H9 (cell line): ENCODE results near the gene FLVCR2. TPM values are rescaled to one million over a fixed set of nuclear protein-coding genes. Genes with fewer than 3 reads are reported as not detected.

Experiments used
- DNase-seq: peaks from one replicate; pipeline ENCODE4 v3.0.0-alpha.2; 2017
- H2AFZ ChIP-seq: one replicate; pipeline ENCODE4 v1.6.1; 2013; ENCODE audit warnings: mild to moderate bottlenecking, low read length, control low read depth, moderate library complexity
- H2AK5ac ChIP-seq: 2 replicates; pipeline ENCODE4 v1.6.1; 2013; ENCODE audit warnings: low read length, control low read depth, mixed read lengths; ENCODE audit not compliant: insufficient read length
- H2BK120ac ChIP-seq: one replicate; pipeline ENCODE4 v1.6.1; 2013; ENCODE audit warnings: low read depth, mild to moderate bottlenecking, low read length, control low read depth, inconsistent platforms; ENCODE audit not compliant: poor library complexity, severe bottlenecking
- H2BK12ac ChIP-seq: 2 replicates; pipeline ENCODE4 v1.6.1; 2013; ENCODE audit warnings: low read length, control low read depth, mixed read lengths, low read depth; ENCODE audit not compliant: insufficient read length
- H2BK15ac ChIP-seq: 2 replicates; pipeline ENCODE4 v1.6.1; 2013; ENCODE audit warnings: low read depth, low read length, control low read depth
- H2BK20ac ChIP-seq: one replicate; pipeline ENCODE4 v1.6.1; 2013; ENCODE audit warnings: low read depth, mild to moderate bottlenecking, low read length, control low read depth, inconsistent platforms; ENCODE audit not compliant: poor library complexity, severe bottlenecking
- H2BK5ac ChIP-seq: 2 replicates; pipeline ENCODE4 v1.6.1; 2013; ENCODE audit warnings: low read length, control low read depth, mixed read lengths; ENCODE audit not compliant: insufficient read length
- H3K14ac ChIP-seq: 2 replicates; pipeline ENCODE4 v1.6.1; 2013; ENCODE audit warnings: low read length, control low read depth; ENCODE audit not compliant: insufficient read depth
- H3K18ac ChIP-seq: 2 replicates; pipeline ENCODE4 v1.6.1; 2013; ENCODE audit warnings: low read depth, mild to moderate bottlenecking, mixed read lengths, low read length, control low read depth; ENCODE audit not compliant: insufficient read length
- H3K23ac ChIP-seq: 2 replicates; pipeline ENCODE4 v1.6.1; 2013; ENCODE audit warnings: low read length, control low read depth, mixed read lengths, low read depth; ENCODE audit not compliant: insufficient read length
- H3K23me2 ChIP-seq: 2 replicates; pipeline ENCODE4 v1.6.1; 2013; ENCODE audit warnings: low read depth, mild to moderate bottlenecking, mixed read lengths, low read length, control low read depth; ENCODE audit not compliant: insufficient read length, poor library complexity, severe bottlenecking
- H3K27ac ChIP-seq: 2 replicates; pipeline ENCODE4 v1.5.1; 2013; ENCODE audit warnings: low read length, control low read depth, mixed read lengths, low read depth; ENCODE audit not compliant: insufficient read length
- H3K27me3 ChIP-seq: 2 replicates; pipeline ENCODE4 v1.6.1; 2013; ENCODE audit warnings: low read length, control low read depth, inconsistent platforms; ENCODE audit not compliant: insufficient read depth
- H3K4ac ChIP-seq: 2 replicates; pipeline ENCODE4 v1.6.1; 2013; ENCODE audit warnings: low read depth, mild to moderate bottlenecking, control low read depth, inconsistent platforms, low read length, moderate library complexity
- H3K4me1 ChIP-seq: 2 replicates; pipeline ENCODE4 v1.6.1; 2013; ENCODE audit warnings: low read length, control low read depth, inconsistent platforms; ENCODE audit not compliant: insufficient read depth
- H3K4me2 ChIP-seq: 2 replicates; pipeline ENCODE4 v1.6.1; 2013; ENCODE audit warnings: low read length, control low read depth, mixed read lengths; ENCODE audit not compliant: insufficient read length, insufficient read depth
- H3K56ac ChIP-seq: 2 replicates; pipeline ENCODE4 v1.6.1; 2013; ENCODE audit warnings: low read depth, mild to moderate bottlenecking, mixed read lengths, low read length, control low read depth; ENCODE audit not compliant: insufficient read length
- H3K79me1 ChIP-seq: 2 replicates; pipeline ENCODE4 v1.6.1; 2013; ENCODE audit warnings: low read depth, mild to moderate bottlenecking, moderate library complexity, low read length, control low read depth, inconsistent platforms; ENCODE audit not compliant: insufficient read depth, poor library complexity, severe bottlenecking
- H3K79me2 ChIP-seq: 2 replicates; pipeline ENCODE4 v1.6.1; 2013; ENCODE audit warnings: low read length, control low read depth, inconsistent platforms; ENCODE audit not compliant: insufficient read depth
- H3K9ac ChIP-seq: 2 replicates; pipeline ENCODE4 v1.6.1; 2013; ENCODE audit warnings: low read length, control low read depth, mixed read lengths; ENCODE audit not compliant: insufficient read length; ENCODE audit errors: extremely low read depth
- H3K9me3 ChIP-seq: one replicate; pipeline ENCODE4 v1.6.1; 2013; ENCODE audit warnings: low read depth, low read length, inconsistent platforms; ENCODE audit not compliant: control insufficient read depth
- H3T11ph ChIP-seq: one replicate; pipeline ENCODE4 v1.6.1; 2013; ENCODE audit warnings: mild to moderate bottlenecking, low read length, control low read depth, inconsistent platforms
- H4K20me1 ChIP-seq: one replicate; pipeline ENCODE4 v1.6.1; 2013; ENCODE audit not compliant: control insufficient read depth, insufficient read length, insufficient read depth
- H4K5ac ChIP-seq: 2 replicates; pipeline ENCODE4 v1.6.1; 2013; ENCODE audit warnings: low read depth, mild to moderate bottlenecking, mixed read lengths, low read length, control low read depth; ENCODE audit not compliant: insufficient read length
- H4K8ac ChIP-seq: replicated peaks from 2 replicates; pipeline ENCODE4 v1.6.1; 2013; ENCODE audit warnings: low read length, control low read depth, mixed read lengths, low read depth; ENCODE audit not compliant: insufficient read length
- H4K91ac ChIP-seq: 2 replicates; pipeline ENCODE4 v1.6.1; 2013; ENCODE audit warnings: low read depth, mild to moderate bottlenecking, moderate library complexity, mixed read lengths, low read length, control low read depth; ENCODE audit not compliant: insufficient read length
- H3K27ac Mint-ChIP-seq, 3 experiments: 2 replicates in 2 of 3; 3 replicates in 1 of 3; pipeline ENCODE4 v1.8.0; 2020 to 2021; ENCODE audit warnings: mixed read lengths in 3 of 3, mild to moderate bottlenecking in 1 of 3, moderate library complexity in 1 of 3
- H3K27me3 Mint-ChIP-seq: 2 replicates; pipeline ENCODE4 v1.8.0; 2021; ENCODE audit warnings: low read depth, mild to moderate bottlenecking, moderate library complexity, mixed read lengths
- H3K36me3 Mint-ChIP-seq, 3 experiments: 2 replicates in 2 of 3; 3 replicates in 1 of 3; pipeline ENCODE4 v1.8.0; 2020 to 2021; ENCODE audit warnings: low read depth in 3 of 3, mixed read lengths in 3 of 3; ENCODE audit not compliant: insufficient read depth in 1 of 3
- H3K4me1 Mint-ChIP-seq, 2 experiments: 2 replicates each; pipeline ENCODE4 v1.8.0; 2020; ENCODE audit warnings: mixed read lengths in 2 of 2
- H3K4me3 Mint-ChIP-seq, 2 experiments: 2 replicates in 1 of 2; 3 replicates in 1 of 2; pipeline ENCODE4 v1.8.0; 2020 to 2021; ENCODE audit warnings: mild to moderate bottlenecking in 2 of 2, mixed read lengths in 2 of 2, moderate library complexity in 1 of 2
- H3K9me3 Mint-ChIP-seq, 2 experiments: 2 replicates in 1 of 2; 3 replicates in 1 of 2; pipeline ENCODE4 v1.8.0; 2020; ENCODE audit warnings: mild to moderate bottlenecking in 2 of 2, mixed read lengths in 2 of 2, moderate library complexity in 1 of 2
- CTCF ChIP-seq: fragments of 200-600 bp; sonication (generic); conservative IDR thresholded peaks from 3 replicates; pipeline ENCODE4 v1.8.0; 2021; ENCODE audit warnings: antibody characterized with exemption, mild to moderate bottlenecking
- WGBS: extraction: QIAGEN DNeasy Blood & Tissue Kit; methylation state at CpG from one replicate; pipeline ENCODE4 v1.1.7; 2013; ENCODE audit warnings: missing lambda C conversion rate, low lambda C conversion rate, mixed read lengths; ENCODE audit not compliant: insufficient read length; ENCODE audit errors: extremely low coverage; 5-methylcytosine and 5-hydroxymethylcytosine counted together
- total RNA-seq: library from RNA; stranded (reverse); gene quantifications from 2 replicates; pipeline ENCODE4 v1.2.1, GENCODE V29; 2021

FLVCR2 gene
- total RNA-seq, 1 experiment from 2014 or later: 7.1 TPM

GRCh38 chr14:75568791-75569190 lies 9.6 kb upstream of the FLVCR2 start:
- H3K23ac ChIP-seq: no peak overlapping the region
- TF ChIP-seq CTCF: no peak
- H3K23me2 ChIP-seq: no peaks in the 10 kb centered on the region
- H2AK5ac ChIP-seq: no peak overlapping the region
- no peak overlapping the region for H3K9ac ChIP-seq
- no peak overlapping the region for H3K4me2 ChIP-seq
- no peaks in the 10 kb centered on the region for H3K9me3 ChIP-seq
- H3K27ac ChIP-seq: no peak overlapping the region
- H3K4me1 ChIP-seq: no peaks in the 10 kb centered on the region; the same call in 1 of the 2 replicates
- peaks cover 9 to 13% of the 10 kb centered on the region in 2 experiments for H3K4me1 Mint-ChIP-seq
- no peaks in the 10 kb centered on the region for H3K27me3 ChIP-seq
- no peak overlapping the region for H3K4me3 Mint-ChIP-seq
- no peak for DNase-seq
- no peak overlapping the region for H2BK20ac ChIP-seq
- H3K9me3 Mint-ChIP-seq: no peaks in the 10 kb centered on the region
- H2BK5ac ChIP-seq: no peak overlapping the region
- no peak overlapping the region for H3K27ac Mint-ChIP-seq
- no peak overlapping the region for H4K8ac ChIP-seq
- no CpG with 5 or more reads among the region's 6 CpGs for WGBS
- H3K79me2 ChIP-seq: no peaks in the 10 kb centered on the region
- H3K4ac ChIP-seq: no peak overlapping the region
- no peak overlapping the region for H2BK12ac ChIP-seq
- H3K27me3 Mint-ChIP-seq: peaks cover 21% of the 10 kb centered on the region
- no peak overlapping the region for H3K14ac ChIP-seq
- no peak overlapping the region for H3K18ac ChIP-seq
- no peak overlapping the region for H3T11ph ChIP-seq
- H2BK15ac ChIP-seq: no peak overlapping the region
- no peak overlapping the region for H2BK120ac ChIP-seq
- no peak overlapping the region for H2AFZ ChIP-seq
- no peak overlapping the region for H3K56ac ChIP-seq
- H4K5ac ChIP-seq: no peak overlapping the region
- no peaks in the 10 kb centered on the region for H4K20me1 ChIP-seq
- no peaks in the 10 kb centered on the region for H3K36me3 Mint-ChIP-seq
- no peak overlapping the region for H4K91ac ChIP-seq
- H3K79me1 ChIP-seq: no peaks in the 10 kb centered on the region
